GM04504 (cell line): ENCODE results near the gene RRP36.
"Not testable (repeated sequence)": the region's sequence is repeated elsewhere in the genome, so short reads cannot be mapped to it uniquely, and the experiment has no call there.

Experiments used
- DNase-seq: peaks from one replicate; pipeline ENCODE4 v3.0.0-alpha.2; 2012; ENCODE audit warnings: low read depth

Gene RRP36

GRCh38 chr6:43037706-43038105 lies 16.3 kb downstream of the RRP36 start:
- DNase-seq, result no peak

GRCh38 chr6:43038727-43039126 lies 17.3 kb downstream of the RRP36 start:
- no peak for DNase-seq

- no peak for DNase-seq
Measured at GRCh38 chr6:43040542-43041257, 19.3 kb downstream of the RRP36 start.

GRCh38 chr6:43041475-43041874 lies 20.1 kb downstream of the RRP36 start:
- DNase-seq, result not testable (repeated sequence)

- no peak for DNase-seq
Measured at GRCh38 chr6:43043310-43043709, 21.9 kb downstream of the RRP36 start.

- DNase-seq, result no peak
Measured at GRCh38 chr6:43045371-43045930, 24.0 kb downstream of the RRP36 start.

GRCh38 chr6:43047998-43048397 lies 26.6 kb downstream of the RRP36 start:
- DNase-seq, result no peak

GRCh38 chr6:43050981-43051380 lies 29.6 kb downstream of the RRP36 start:
- no peak for DNase-seq

- no peak for DNase-seq
Measured at GRCh38 chr6:43052225-43052841, 30.9 kb downstream of the RRP36 start.

GRCh38 chr6:43052842-43053544 lies 31.6 kb downstream of the RRP36 start:
- no peak for DNase-seq

GRCh38 chr6:43053545-43054205 lies 32.3 kb downstream of the RRP36 start, which contains the start of gene CUL7:
Gene CUL7, minus strand, starts transcription at chr6:43053851. Its CDS starts 1,063 bp downstream, at chr6:43052788.
- peak; percentile 91 for DNase-seq

- no peak for DNase-seq
Measured at GRCh38 chr6:43054206-43054943, 33.0 kb downstream of the RRP36 start.

- no peak for DNase-seq
Measured at GRCh38 chr6:43055966-43056365, 34.5 kb downstream of the RRP36 start.

GRCh38 chr6:43058531-43058930 lies 37.1 kb downstream of the RRP36 start:
- no peak for DNase-seq

GRCh38 chr6:43059168-43060033 lies 38.0 kb downstream of the RRP36 start, which contains the start of the genes KLC4 and MRPL2:
Gene KLC4, plus strand, starts transcription at chr6:43059631. Its CDS starts 1,705 bp downstream, at chr6:43061336.
Gene MRPL2, minus strand, starts transcription at chr6:43059434. Its CDS starts 53 bp downstream, at chr6:43059381.
- DNase-seq, result peak; percentile 98

- no peak for DNase-seq
Measured at GRCh38 chr6:43060034-43060754, 38.8 kb downstream of the RRP36 start.

GRCh38 chr6:43060755-43061633 lies 39.6 kb downstream of the RRP36 start:
- no peak for DNase-seq

GRCh38 chr6:43061861-43062260 lies 40.4 kb downstream of the RRP36 start:
- DNase-seq, result no peak

- no peak for DNase-seq
Measured at GRCh38 chr6:43062818-43063217, 41.4 kb downstream of the RRP36 start.
